GM12874 (cell line): ENCODE data around the gene PAFAH1B2.

Experiments
- CTCF ChIP-seq: IDR thresholded peaks from 2 replicates; pipeline ENCODE4 v1.5.1; 2011; ENCODE audit warnings: low read depth, mild to moderate bottlenecking, control low read depth, low read length, moderate library complexity; ENCODE audit not compliant: insufficient read depth

The PAFAH1B2 gene

GRCh38 chr11:117121176-117121575 lies 22.9 kb upstream of the PAFAH1B2 start:
- no peak for TF ChIP-seq CTCF

- TF ChIP-seq CTCF = no peak
Observed at GRCh38 chr11:117122556-117122955, 21.5 kb upstream of the PAFAH1B2 start.

GRCh38 chr11:117126223-117126965 lies 17.7 kb upstream of the PAFAH1B2 start:
- TF ChIP-seq CTCF = no peak

- no peak for TF ChIP-seq CTCF
Observed at GRCh38 chr11:117127171-117127901, 16.8 kb upstream of the PAFAH1B2 start.

GRCh38 chr11:117128289-117128688 lies 15.8 kb upstream of the PAFAH1B2 start:
- no peak for TF ChIP-seq CTCF

GRCh38 chr11:117130879-117131278 lies 13.2 kb upstream of the PAFAH1B2 start:
- TF ChIP-seq CTCF = no peak

GRCh38 chr11:117134431-117134830 lies 9.7 kb upstream of the PAFAH1B2 start:
- TF ChIP-seq CTCF = no peak
